ENCODE data around the gene DKKL1.

DNA sequence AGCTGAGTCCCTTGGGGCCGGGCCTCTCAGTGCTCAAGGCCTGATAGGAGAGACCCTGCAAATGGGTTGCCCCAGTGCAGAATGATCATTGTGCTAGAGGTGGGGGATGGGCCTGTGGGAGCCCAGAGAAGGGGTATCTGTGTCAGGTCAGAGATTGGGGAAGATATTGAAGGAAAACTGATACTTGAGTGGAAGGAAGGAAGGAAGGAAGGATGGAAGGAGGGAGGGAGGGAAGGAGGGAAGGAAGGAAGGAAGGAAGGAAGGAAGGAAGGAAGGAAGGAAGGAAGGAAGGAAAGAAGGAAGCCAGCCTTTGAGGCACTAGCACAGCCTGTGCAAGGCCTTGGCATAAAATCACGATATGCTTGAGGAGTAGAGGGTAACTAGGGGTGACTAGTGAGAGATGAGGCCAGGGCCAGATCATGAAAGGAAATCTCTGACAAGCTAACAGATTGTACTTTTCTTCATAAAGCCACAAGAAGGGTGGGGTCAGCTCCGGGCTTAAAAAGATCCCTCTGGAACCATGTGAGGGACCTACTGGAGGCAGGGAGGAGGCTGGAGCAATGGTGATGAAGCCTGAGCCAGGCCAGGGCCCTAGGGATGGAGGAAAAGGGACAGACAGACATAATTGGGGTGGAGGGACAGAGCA, 48.1 kb downstream of the DKKL1 start:
- TF ChIP-seq POLR2A (IDR thresholded peaks at IDR 0.05; ENCODE audit: low read length) (no peak), CTCF (IDR thresholded peaks at IDR 0.05) (no peak), FOSL2 (IDR thresholded peaks at IDR 0.05) (no peak), FOSL2 (CRISPR knock-in tag; IDR thresholded peaks at IDR 0.05) (no peak), PHF8 (IDR thresholded peaks at IDR 0.05; ENCODE audit: borderline replicate concordance, low read depth) (no peak), REST (IDR thresholded peaks at IDR 0.05) (no peak), ZFP36 (IDR thresholded peaks at IDR 0.05; ENCODE audit: borderline replicate concordance, partially characterized antibody) (no peak)
- TF ChIP-seq, protein P1, sequence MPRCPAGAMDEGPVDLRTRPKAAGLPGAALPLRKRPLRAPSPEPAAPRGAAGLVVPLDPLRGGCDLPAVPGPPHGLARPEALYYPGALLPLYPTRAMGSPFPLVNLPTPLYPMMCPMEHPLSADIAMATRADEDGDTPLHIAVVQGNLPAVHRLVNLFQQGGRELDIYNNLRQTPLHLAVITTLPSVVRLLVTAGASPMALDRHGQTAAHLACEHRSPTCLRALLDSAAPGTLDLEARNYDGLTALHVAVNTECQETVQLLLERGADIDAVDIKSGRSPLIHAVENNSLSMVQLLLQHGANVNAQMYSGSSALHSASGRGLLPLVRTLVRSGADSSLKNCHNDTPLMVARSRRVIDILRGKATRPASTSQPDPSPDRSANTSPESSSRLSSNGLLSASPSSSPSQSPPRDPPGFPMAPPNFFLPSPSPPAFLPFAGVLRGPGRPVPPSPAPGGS (IDR thresholded peaks at IDR 0.05) = no peak

Measured in A549 (cell line).